IMR-90 (cell line): ENCODE data around the gene RELN. TPM values are rescaled to one million over a fixed set of nuclear protein-coding genes. Genes with fewer than 3 reads are reported as not detected.

ENCODE experiments used
- ATAC-seq: fragments of 200-7000 bp; cut with Tn5 transposase; 2 replicates; pipeline ENCODE4 v1.9.1; 2020; ENCODE audit warnings: low read depth, mild to moderate bottlenecking, moderate library complexity
- BruUV-seq: library from RNA; stranded (reverse); fragments of 400-500 nt; replicated peaks from 2 replicates; lab custom pipeline; 2021; lab: Mats Ljungman, UMichigan
- CTCF ChIA-PET: fragments of 300-600 bp; formaldehyde crosslinking; extraction: SDS; loops from one replicate; lab custom pipeline; 2021; ENCODE audit warnings: antibody characterized with exemption; lab: Yijun Ruan, JAX
- POLR2A ChIA-PET: fragments of 300-600 bp; sonication (Branson Sonifier 250); formaldehyde crosslinking; loops from one replicate; lab custom pipeline; 2022; ENCODE audit warnings: antibody characterized with exemption; ENCODE audit not compliant: unreplicated experiment; lab: Charles Lee
- DNase-seq: peaks from one replicate; pipeline ENCODE4 v3.0.0; 2013
- H2AFZ ChIP-seq: replicated peaks from 2 replicates; pipeline ENCODE3; 2013; ENCODE audit warnings: low read length, mild to moderate bottlenecking; ENCODE audit not compliant: poor library complexity
- H2AK5ac ChIP-seq: 2 replicates; pipeline ENCODE4 v1.6.1; 2013; ENCODE audit warnings: low read depth, low read length, inconsistent platforms
- H2AK9ac ChIP-seq: replicated peaks from 2 replicates; pipeline ENCODE3; 2013; ENCODE audit warnings: mild to moderate bottlenecking, low read depth, low read length, moderate library complexity; ENCODE audit not compliant: poor library complexity
- H2BK120ac ChIP-seq: 2 replicates; pipeline ENCODE4 v1.6.1; 2013; ENCODE audit warnings: low read depth, low read length, inconsistent platforms
- H2BK15ac ChIP-seq: 3 replicates; pipeline ENCODE4 v1.6.1; 2013; ENCODE audit warnings: low read depth, low read length, inconsistent platforms
- H2BK20ac ChIP-seq: 2 replicates; pipeline ENCODE4 v1.6.1; 2013; ENCODE audit warnings: low read depth, mild to moderate bottlenecking, inconsistent platforms, low read length, moderate library complexity
- H2BK5ac ChIP-seq: 2 replicates; pipeline ENCODE4 v1.6.1; 2013; ENCODE audit warnings: mild to moderate bottlenecking, low read depth, low read length, inconsistent platforms; ENCODE audit not compliant: poor library complexity, severe bottlenecking
- H3K14ac ChIP-seq: replicated peaks from 2 replicates; pipeline ENCODE4 v1.6.1; 2013; ENCODE audit warnings: low read depth, low read length, inconsistent platforms
- H3K18ac ChIP-seq: 2 replicates; pipeline ENCODE4 v1.6.1; 2013; ENCODE audit warnings: low read depth, low read length, control low read depth
- H3K23ac ChIP-seq: 2 replicates; pipeline ENCODE4 v1.6.1; 2013; ENCODE audit warnings: low read depth, low read length, inconsistent platforms
- H3K27ac ChIP-seq: 2 replicates; pipeline ENCODE4 v1.5.1; 2013; ENCODE audit warnings: mild to moderate bottlenecking, control low read depth, low read length; ENCODE audit not compliant: insufficient read depth
- H3K27me3 ChIP-seq: 2 replicates; pipeline ENCODE4 v1.6.1; 2013; ENCODE audit warnings: low read length; ENCODE audit not compliant: control insufficient read depth, insufficient read depth
- H3K36me3 ChIP-seq: 2 replicates; pipeline ENCODE4 v1.6.1; 2013; ENCODE audit warnings: low read length, mixed read lengths; ENCODE audit not compliant: control insufficient read depth, insufficient read depth
- H3K4ac ChIP-seq: 2 replicates; pipeline ENCODE4 v1.6.1; 2013; ENCODE audit warnings: low read depth, low read length, inconsistent platforms
- H3K4me1 ChIP-seq: 2 replicates; pipeline ENCODE4 v1.6.1; 2013; ENCODE audit warnings: low read length, mixed read lengths; ENCODE audit not compliant: control insufficient read depth, insufficient read depth
- H3K4me2 ChIP-seq: 2 replicates; pipeline ENCODE4 v1.6.1; 2013; ENCODE audit warnings: low read depth, mild to moderate bottlenecking, control low read depth, low read length, moderate library complexity
- H3K4me3 ChIP-seq: 2 replicates; pipeline ENCODE4 v1.5.1; 2013; ENCODE audit warnings: low read depth, mild to moderate bottlenecking, control low read depth, low read length, moderate library complexity; ENCODE audit not compliant: insufficient read depth
- H3K56ac ChIP-seq: 2 replicates; pipeline ENCODE4 v1.6.1; 2013; ENCODE audit warnings: low read length, inconsistent platforms; ENCODE audit not compliant: insufficient read depth; ENCODE audit errors: extremely low read depth
- H3K79me1 ChIP-seq, 2 experiments: 2 replicates each; pipeline ENCODE4 v1.6.1; 2013; ENCODE audit warnings: low read length in 2 of 2, inconsistent platforms in 1 of 2, low read depth in 1 of 2
- H3K9ac ChIP-seq: 2 replicates; pipeline ENCODE4 v1.6.1; 2013; ENCODE audit warnings: low read depth, low read length, control low read depth
- H3K9me1 ChIP-seq: 2 replicates; pipeline ENCODE4 v1.6.1; 2013; ENCODE audit warnings: low read length, inconsistent platforms; ENCODE audit not compliant: insufficient read depth
- H3K9me3 ChIP-seq: 2 replicates; pipeline ENCODE4 v1.6.1; 2013; ENCODE audit warnings: low read length; ENCODE audit not compliant: control insufficient read depth, insufficient read depth
- H4K20me1 ChIP-seq: 2 replicates; pipeline ENCODE4 v1.6.1; 2013; ENCODE audit warnings: low read length, inconsistent platforms; ENCODE audit not compliant: insufficient read depth
- H4K5ac ChIP-seq: 2 replicates; pipeline ENCODE4 v1.6.1; 2013; ENCODE audit warnings: mild to moderate bottlenecking, low read depth, low read length, control low read depth
- H4K8ac ChIP-seq, 2 experiments: 2 replicates each; pipeline ENCODE4 v1.6.1; 2013; ENCODE audit warnings: low read depth in 2 of 2, low read length in 2 of 2, control low read depth in 1 of 2, inconsistent platforms in 1 of 2
- H4K91ac ChIP-seq: 2 replicates; pipeline ENCODE4 v1.6.1; 2013; ENCODE audit warnings: low read depth, low read length, inconsistent platforms; ENCODE audit not compliant: insufficient read depth
- BHLHE40 ChIP-seq: fragments of 150-350 bp; IDR thresholded peaks from 2 replicates; pipeline ENCODE4 v1.6.1; 2016; ENCODE audit warnings: mild to moderate bottlenecking, low read depth, low read length
- CEBPB ChIP-seq: IDR thresholded peaks from 2 replicates; pipeline ENCODE4 v1.6.1; 2012; ENCODE audit warnings: low read depth, low read length, improper control_type of control experiment
- CHD1 ChIP-seq: IDR thresholded peaks from 2 replicates; pipeline ENCODE4 v1.6.1; 2012; ENCODE audit warnings: low read depth, low read length, improper control_type of control experiment
- FOS ChIP-seq: fragments of 150-350 bp; IDR thresholded peaks from 2 replicates; pipeline ENCODE4 v1.6.1; 2016; ENCODE audit warnings: low read depth, low read length
- MAFK ChIP-seq: IDR thresholded peaks from 2 replicates; pipeline ENCODE4 v1.6.1; 2012; ENCODE audit warnings: low read depth, low read length, improper control_type of control experiment
- MAZ ChIP-seq: IDR thresholded peaks from 2 replicates; pipeline ENCODE4 v1.6.1; 2012; ENCODE audit warnings: low read depth, mild to moderate bottlenecking, low read length, improper control_type of control experiment, moderate library complexity, borderline replicate concordance
- POLR2A ChIP-seq: IDR thresholded peaks from 2 replicates; pipeline ENCODE4 v1.6.1; 2012; ENCODE audit warnings: mild to moderate bottlenecking, low read depth, low read length
- RAD21 ChIP-seq: IDR thresholded peaks from 2 replicates; pipeline ENCODE4 v1.6.1; 2012; ENCODE audit warnings: low read length, improper control_type of control experiment
- RCOR1 ChIP-seq: IDR thresholded peaks from 2 replicates; pipeline ENCODE4 v1.6.1; 2012; ENCODE audit warnings: mild to moderate bottlenecking, low read length, improper control_type of control experiment; ENCODE audit not compliant: insufficient replicate concordance
- SMC3 ChIP-seq: fragments of 150-350 bp; IDR thresholded peaks from 2 replicates; pipeline ENCODE4 v1.6.1; 2016; ENCODE audit warnings: low read depth, mild to moderate bottlenecking, antibody characterized with exemption, low read length, moderate library complexity
- WGBS, 2 experiments: methylation state at CpG; one replicate each; pipeline versions ENCODE4 v1.1.5 to v1.1.7; 2013; ENCODE audit warnings: missing lambda C conversion rate in 2 of 2; ENCODE audit not compliant: insufficient read length in 1 of 2; ENCODE audit errors: extremely low coverage in 2 of 2; 5-methylcytosine and 5-hydroxymethylcytosine counted together
- dilution Hi-C: fragments of 300-500 bp; cut with HindIII; formaldehyde crosslinking; loops from one replicate; pipeline ENCODE4 v1.14.3; 2018; ENCODE audit warnings: low sequenced_read_pairs; ENCODE audit not compliant: unreplicated experiment
- in situ Hi-C: fragments of 300-500 bp; cut with MboI; formaldehyde crosslinking; loops from 3 replicates; pipeline ENCODE4 v1.14.3; 2019; ENCODE audit warnings: low sequenced_read_pairs, inconsistent platforms, mixed read lengths
- intact Hi-C: fragments of 100-400 bp; cut with micrococcal nuclease; formaldehyde crosslinking; loops from 2 replicates; pipeline ENCODE4 v1.10.0; 2022
- polyA plus RNA-seq, 3 experiments: library from polyadenylated mRNA; depleted of rRNA; stranded (reverse); fragments of >200 nt; gene quantifications; 2 replicates each; pipeline ENCODE4 v1.2.3, GENCODE V29; 2012; ENCODE audit warnings: low replicate concordance in 1 of 3
- total RNA-seq: library from RNA; depleted of rRNA; stranded (reverse); fragments of >200 nt; gene quantifications from 2 replicates; pipeline ENCODE4 v1.2.3, GENCODE V29; 2012
- TF ChIP-seq, protein P1 (sequence below): fragments of 150-350 bp; IDR thresholded peaks from 2 replicates; pipeline ENCODE4 v1.6.1; 2017; ENCODE audit warnings: mild to moderate bottlenecking, antibody characterized with exemption, low read length, low read depth
- TF ChIP-seq, protein P2 (sequence below): conservative IDR thresholded peaks from 2 replicates; pipeline ENCODE4 v1.5.1; 2012; ENCODE audit warnings: mild to moderate bottlenecking, low read depth, low read length, improper control_type of control experiment

RELN gene
- total and polyA plus RNA-seq, 2 of the 4 experiments (the other 2 are of a cell fraction): 14.7 to 23.7 TPM

DNA sequence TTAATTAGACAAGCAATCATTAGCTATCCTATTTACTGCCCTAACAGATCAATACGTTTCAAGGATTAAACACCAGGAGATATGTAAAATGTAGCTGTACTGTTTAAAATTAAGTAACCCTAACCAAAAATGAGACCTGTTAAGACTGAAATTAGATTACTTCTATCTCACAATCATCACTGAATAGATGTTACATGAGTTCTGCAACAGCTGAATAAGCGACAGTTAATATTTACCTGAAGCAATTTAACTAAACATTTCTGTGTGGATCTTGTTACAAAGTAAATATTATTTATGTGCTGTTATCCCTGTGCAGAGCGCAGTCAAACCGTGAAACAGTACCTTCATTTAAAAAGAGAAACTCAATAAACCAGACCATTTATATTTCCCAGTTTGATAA is 122.5 kb downstream of the RELN start:
- no peak overlapping the region for H3K14ac ChIP-seq
- H2BK5ac ChIP-seq: no peak overlapping the region
- POLR2A ChIA-PET: no interaction called here
- H3K4ac ChIP-seq: no peak overlapping the region
- no CpG with 5 or more reads among the region's 4 CpGs for WGBS, 2 experiments
- no peaks in the 10 kb centered on the region for H3K36me3 ChIP-seq
- DNase-seq (no peak), ATAC-seq (no peak)
- no peak overlapping the region for H4K91ac ChIP-seq
- no TSS peak for BruUV-seq
- H4K8ac ChIP-seq: no peak overlapping the region
- no peak overlapping the region for H2BK15ac ChIP-seq
- dilution Hi-C loops: no loop called here
- H3K9me3 ChIP-seq: no peaks in the 10 kb centered on the region
- H3K56ac ChIP-seq: no peak overlapping the region
- intact Hi-C loops: no loop called here
- H3K4me3 ChIP-seq: no peak overlapping the region
- no peaks in the 10 kb centered on the region for H3K27me3 ChIP-seq
- no peak overlapping the region for H3K4me2 ChIP-seq
- no peak overlapping the region for H2AK5ac ChIP-seq
- H2AK9ac ChIP-seq: no peak overlapping the region
- H2BK20ac ChIP-seq: no peak overlapping the region
- no peak overlapping the region for H3K23ac ChIP-seq
- no peaks in the 10 kb centered on the region for H3K79me1 ChIP-seq
- H3K27ac ChIP-seq: no peak overlapping the region
- in situ Hi-C loops: no loop called here
- CTCF ChIA-PET: no interaction called here
- no peak overlapping the region for H3K9ac ChIP-seq
- H3K18ac ChIP-seq: no peak overlapping the region
- H3K9me1 ChIP-seq: no peaks in the 10 kb centered on the region
- no peaks in the 10 kb centered on the region for H3K4me1 ChIP-seq
- TF ChIP-seq POLR2A (no peak), FOS (no peak), BHLHE40 (no peak), RAD21 (no peak), CEBPB (no peak), MAFK (no peak), RCOR1 (no peak), SMC3 (no peak), MAZ (no peak), CHD1 (no peak)
- TF ChIP-seq, protein P1, sequence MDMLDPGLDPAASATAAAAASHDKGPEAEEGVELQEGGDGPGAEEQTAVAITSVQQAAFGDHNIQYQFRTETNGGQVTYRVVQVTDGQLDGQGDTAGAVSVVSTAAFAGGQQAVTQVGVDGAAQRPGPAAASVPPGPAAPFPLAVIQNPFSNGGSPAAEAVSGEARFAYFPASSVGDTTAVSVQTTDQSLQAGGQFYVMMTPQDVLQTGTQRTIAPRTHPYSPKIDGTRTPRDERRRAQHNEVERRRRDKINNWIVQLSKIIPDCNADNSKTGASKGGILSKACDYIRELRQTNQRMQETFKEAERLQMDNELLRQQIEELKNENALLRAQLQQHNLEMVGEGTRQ: no peak
- TF ChIP-seq, protein P2, sequence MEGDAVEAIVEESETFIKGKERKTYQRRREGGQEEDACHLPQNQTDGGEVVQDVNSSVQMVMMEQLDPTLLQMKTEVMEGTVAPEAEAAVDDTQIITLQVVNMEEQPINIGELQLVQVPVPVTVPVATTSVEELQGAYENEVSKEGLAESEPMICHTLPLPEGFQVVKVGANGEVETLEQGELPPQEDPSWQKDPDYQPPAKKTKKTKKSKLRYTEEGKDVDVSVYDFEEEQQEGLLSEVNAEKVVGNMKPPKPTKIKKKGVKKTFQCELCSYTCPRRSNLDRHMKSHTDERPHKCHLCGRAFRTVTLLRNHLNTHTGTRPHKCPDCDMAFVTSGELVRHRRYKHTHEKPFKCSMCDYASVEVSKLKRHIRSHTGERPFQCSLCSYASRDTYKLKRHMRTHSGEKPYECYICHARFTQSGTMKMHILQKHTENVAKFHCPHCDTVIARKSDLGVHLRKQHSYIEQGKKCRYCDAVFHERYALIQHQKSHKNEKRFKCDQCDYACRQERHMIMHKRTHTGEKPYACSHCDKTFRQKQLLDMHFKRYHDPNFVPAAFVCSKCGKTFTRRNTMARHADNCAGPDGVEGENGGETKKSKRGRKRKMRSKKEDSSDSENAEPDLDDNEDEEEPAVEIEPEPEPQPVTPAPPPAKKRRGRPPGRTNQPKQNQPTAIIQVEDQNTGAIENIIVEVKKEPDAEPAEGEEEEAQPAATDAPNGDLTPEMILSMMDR: no peak
- no peaks in the 10 kb centered on the region for H4K20me1 ChIP-seq
- H4K5ac ChIP-seq: no peak overlapping the region
- H2BK120ac ChIP-seq: no peak overlapping the region
- no peak overlapping the region for H2AFZ ChIP-seq
